MM.1S (cell line): ENCODE measurements around the gene TIMM13.
"Not testable (repeated sequence)": the region's sequence is repeated elsewhere in the genome, so short reads cannot be mapped to it uniquely, and the experiment has no call there.

Experiments used
- DNase-seq: peaks from one replicate; pipeline ENCODE4 v3.0.0-alpha.2; 2015
- H2AFZ ChIP-seq: fragments of 300-600 bp; sonication (generic); 2 replicates; pipeline ENCODE4 v1.6.0; 2016; ENCODE audit warnings: antibody characterized with exemption, low read length
- H3F3A ChIP-seq: fragments of 300-600 bp; sonication (generic); 2 replicates; pipeline ENCODE4 v1.6.1; 2016; ENCODE audit warnings: mild to moderate bottlenecking, antibody characterized with exemption, low read length, moderate library complexity, mixed read lengths; ENCODE audit not compliant: insufficient read depth
- H3K27ac ChIP-seq: fragments of 300-600 bp; sonication (generic); 2 replicates; pipeline ENCODE4 v1.5.1; 2016; ENCODE audit warnings: mild to moderate bottlenecking, low read length
- H3K27me3 ChIP-seq: fragments of 300-600 bp; sonication (generic); replicated peaks from 2 replicates; pipeline ENCODE4 v1.6.0; 2016; ENCODE audit warnings: low read length; ENCODE audit not compliant: insufficient read depth
- H3K36me3 ChIP-seq: fragments of 300-600 bp; sonication (generic); replicated peaks from 2 replicates; pipeline ENCODE4 v1.6.1; 2016; ENCODE audit warnings: mild to moderate bottlenecking, low read length, mixed read lengths; ENCODE audit not compliant: insufficient read depth
- H3K4me1 ChIP-seq: fragments of 300-600 bp; sonication (generic); 2 replicates; pipeline ENCODE4 v1.6.1; 2016; ENCODE audit warnings: low read length, mixed read lengths
- H3K4me2 ChIP-seq: fragments of 300-600 bp; sonication (generic); 2 replicates; pipeline ENCODE4 v1.6.0; 2016; ENCODE audit warnings: low read depth, low read length
- H3K4me3 ChIP-seq: fragments of 300-600 bp; sonication (generic); 2 replicates; pipeline ENCODE4 v1.5.1; 2016; ENCODE audit warnings: low read length, mixed read lengths
- H3K79me2 ChIP-seq: fragments of 300-600 bp; sonication (generic); 2 replicates; pipeline ENCODE4 v1.6.1; 2016; ENCODE audit warnings: mixed run types, low read length, mixed read lengths
- H3K9ac ChIP-seq: fragments of 300-600 bp; sonication (generic); 2 replicates; pipeline ENCODE4 v1.6.1; 2016; ENCODE audit warnings: low read length, mixed read lengths
- H3K9me2 ChIP-seq: fragments of 300-600 bp; sonication (generic); replicated peaks from 2 replicates; pipeline ENCODE4 v1.6.1; 2016; ENCODE audit warnings: mild to moderate bottlenecking, low read length, mixed read lengths; ENCODE audit not compliant: insufficient read depth
- H3K9me3 ChIP-seq: fragments of 300-600 bp; sonication (generic); replicated peaks from 2 replicates; pipeline ENCODE4 v1.6.1; 2016; ENCODE audit warnings: mild to moderate bottlenecking, low read length, mixed read lengths; ENCODE audit not compliant: insufficient read depth
- H4K20me1 ChIP-seq: fragments of 300-600 bp; sonication (generic); 2 replicates; pipeline ENCODE4 v1.6.1; 2016; ENCODE audit warnings: mild to moderate bottlenecking, low read length, moderate library complexity, mixed read lengths; ENCODE audit not compliant: insufficient read depth
- EZH2 ChIP-seq: fragments of 300-600 bp; sonication (generic); optimal IDR thresholded peaks from 2 replicates; pipeline ENCODE3; 2017; ENCODE audit warnings: low read depth, mild to moderate bottlenecking, antibody characterized with exemption, low read length, mixed read lengths
- EZH2phosphoT487 ChIP-seq: fragments of 300-600 bp; sonication (generic); IDR thresholded peaks from 2 replicates; pipeline ENCODE4 v1.6.1; 2018; ENCODE audit warnings: antibody characterized with exemption, low read length
- TF ChIP-seq, protein P1 (sequence below): fragments of 300-600 bp; sonication (generic); IDR thresholded peaks from 2 replicates; pipeline ENCODE4 v1.5.1; 2016; ENCODE audit warnings: antibody characterized with exemption, low read length, mixed read lengths

The TIMM13 gene

DNA sequence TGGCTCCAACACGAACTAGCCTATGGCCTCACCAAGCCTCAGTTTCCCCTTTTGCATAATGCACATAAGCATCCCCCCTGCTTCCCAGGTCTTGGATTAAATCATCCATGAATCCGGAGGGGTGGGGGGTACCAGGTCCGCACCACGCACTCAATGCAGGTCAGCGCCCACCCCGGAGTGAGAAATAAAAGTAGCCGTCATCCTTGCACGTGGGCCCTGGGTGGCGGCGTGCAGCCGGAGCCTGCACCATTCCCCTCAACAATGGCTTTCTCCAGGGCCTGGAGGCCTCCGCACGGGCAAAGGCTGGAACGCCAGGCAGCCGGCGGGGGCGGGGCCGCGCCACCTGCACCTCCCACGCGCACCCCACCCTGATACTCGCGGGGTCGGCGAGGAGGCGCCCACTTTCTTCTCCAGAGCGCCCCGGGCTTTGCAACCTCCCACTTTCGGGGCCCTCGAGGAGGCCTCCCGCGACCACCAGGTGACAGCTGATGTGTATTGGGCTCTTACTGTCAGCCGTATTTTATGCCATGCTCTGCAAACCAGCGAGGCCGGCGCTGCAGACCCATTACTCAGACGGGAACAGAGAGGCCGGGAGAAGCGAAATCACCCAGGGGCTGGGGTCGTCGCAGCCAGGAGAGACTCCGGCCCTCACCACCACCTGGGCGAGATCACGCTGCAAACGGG lies 47.8 kb upstream of the TIMM13 start:
- Histone ChIP-seq H3K9me3 (no peaks in the 10 kb centered on the region), H3K4me3 (peak overlapping the region; percentile 97), H3K9ac (peak overlapping the region; percentile 70)

DNA sequence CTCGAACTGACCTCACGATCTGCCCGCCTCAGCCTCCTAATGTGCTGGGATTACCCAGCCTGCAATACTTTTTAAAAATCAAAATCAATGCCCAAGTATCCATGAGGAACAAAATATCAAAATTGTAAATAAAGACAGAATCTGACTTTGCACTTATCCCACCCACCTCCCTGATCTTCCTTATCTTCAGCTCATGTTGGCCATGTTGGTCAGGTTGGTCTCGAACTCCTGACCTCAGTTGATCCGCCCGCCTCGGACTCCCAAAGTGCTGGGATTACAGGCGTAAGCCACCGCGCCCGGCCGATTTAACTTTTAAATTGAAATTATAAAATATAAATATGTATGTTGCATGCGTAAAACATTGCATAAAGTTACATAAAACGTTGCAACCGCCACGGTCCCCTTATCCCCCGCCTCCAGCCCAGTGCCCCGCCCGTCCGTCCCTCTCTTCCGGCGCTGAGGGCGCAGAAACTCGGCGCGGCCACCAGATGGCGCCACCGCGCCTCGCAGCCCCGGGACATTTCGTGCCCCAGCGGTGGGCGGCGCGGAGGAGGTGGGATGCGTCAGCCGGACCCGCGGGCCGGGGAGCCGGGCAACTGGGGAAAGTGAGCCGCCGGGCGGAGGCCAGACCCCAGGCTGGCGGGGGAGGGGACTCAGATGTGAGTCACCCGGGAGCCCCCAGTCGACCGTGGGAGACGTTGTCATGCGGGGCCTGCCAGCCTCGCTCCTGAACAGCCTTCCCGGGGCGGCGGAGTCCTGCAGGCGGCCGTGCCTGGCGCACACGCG lies 47.0 kb upstream of the TIMM13 start:
- Histone ChIP-seq H3F3A (peaks cover 47% of the 10 kb centered on the region), H3K4me2 (peak overlapping the region; percentile 99), H3K27me3 (no peaks in the 10 kb centered on the region), H3K9me3 (no peaks in the 10 kb centered on the region), H3K4me1 (peaks cover 14% of the 10 kb centered on the region), H4K20me1 (peaks cover 17% of the 10 kb centered on the region), H3K9ac (peak overlapping the region; percentile 70), H3K4me3 (peak overlapping the region; percentile 97), H3K36me3 (0 out of 2 replicates have a peak, but pooled peaks cover 2% of the 10 kb centered on the region), H3K9me2 (no peaks in the 10 kb centered on the region), H3K27ac (peak overlapping the region; percentile 83), H2AFZ (peak overlapping the region; percentile 72), H3K79me2 (peaks cover 42% of the 10 kb centered on the region)
- no peak for TF ChIP-seq EZH2
- TF ChIP-seq, protein P1, sequence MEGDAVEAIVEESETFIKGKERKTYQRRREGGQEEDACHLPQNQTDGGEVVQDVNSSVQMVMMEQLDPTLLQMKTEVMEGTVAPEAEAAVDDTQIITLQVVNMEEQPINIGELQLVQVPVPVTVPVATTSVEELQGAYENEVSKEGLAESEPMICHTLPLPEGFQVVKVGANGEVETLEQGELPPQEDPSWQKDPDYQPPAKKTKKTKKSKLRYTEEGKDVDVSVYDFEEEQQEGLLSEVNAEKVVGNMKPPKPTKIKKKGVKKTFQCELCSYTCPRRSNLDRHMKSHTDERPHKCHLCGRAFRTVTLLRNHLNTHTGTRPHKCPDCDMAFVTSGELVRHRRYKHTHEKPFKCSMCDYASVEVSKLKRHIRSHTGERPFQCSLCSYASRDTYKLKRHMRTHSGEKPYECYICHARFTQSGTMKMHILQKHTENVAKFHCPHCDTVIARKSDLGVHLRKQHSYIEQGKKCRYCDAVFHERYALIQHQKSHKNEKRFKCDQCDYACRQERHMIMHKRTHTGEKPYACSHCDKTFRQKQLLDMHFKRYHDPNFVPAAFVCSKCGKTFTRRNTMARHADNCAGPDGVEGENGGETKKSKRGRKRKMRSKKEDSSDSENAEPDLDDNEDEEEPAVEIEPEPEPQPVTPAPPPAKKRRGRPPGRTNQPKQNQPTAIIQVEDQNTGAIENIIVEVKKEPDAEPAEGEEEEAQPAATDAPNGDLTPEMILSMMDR, result peak; percentile 97
- DNase-seq, result peak; percentile 90

More for the DNA sequence above, 47.8 kb upstream of the TIMM13 start:
- Histone ChIP-seq H4K20me1 (peaks cover 17% of the 10 kb centered on the region), H3K27me3 (no peaks in the 10 kb centered on the region), H3K4me1 (peaks cover 14% of the 10 kb centered on the region), H3K4me2 (peak overlapping the region; percentile 99), H3K79me2 (peaks cover 42% of the 10 kb centered on the region), H3K36me3 (0 out of 2 replicates have a peak, but pooled peaks cover 2% of the 10 kb centered on the region), H3K9me2 (no peaks in the 10 kb centered on the region), H3F3A (peaks cover 50% of the 10 kb centered on the region), H3K27ac (peak overlapping the region; percentile 83), H2AFZ (peak overlapping the region; percentile 72)
- TF ChIP-seq EZH2phosphoT487, result no peak
- TF ChIP-seq EZH2, result no peak
- TF ChIP-seq, protein P1, result no peak
- peak; percentile 72 for DNase-seq

DNA sequence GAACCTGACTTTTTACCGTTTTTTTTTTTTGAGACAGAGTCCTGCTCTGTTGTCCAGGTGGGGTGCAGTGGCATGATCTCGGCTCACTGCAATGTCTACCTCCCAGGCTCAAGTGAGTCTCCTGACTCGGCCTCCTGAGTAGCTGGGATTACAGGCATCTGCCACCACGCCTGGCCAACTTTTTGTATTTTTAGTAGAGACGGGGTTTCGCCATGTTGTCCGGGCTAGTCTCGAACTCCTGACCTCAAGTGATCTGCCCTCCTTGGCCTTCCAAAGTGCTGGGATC lies 42.5 kb upstream of the TIMM13 start:
- Histone ChIP-seq H3K9ac (peak overlapping the region; percentile 7; the same call in 1 of the 2 replicates), H2AFZ (peak overlapping the region; percentile 62), H3K4me1 (peaks cover 14% of the 10 kb centered on the region), H3K27ac (peak overlapping the region; percentile 53; the same call in 1 of the 2 replicates), H3K4me2 (peak overlapping the region; percentile 35; the same call in 1 of the 2 replicates)
- H3K9me2 ChIP-seq, H4K20me1 ChIP-seq, H3K36me3 ChIP-seq, H3K79me2 ChIP-seq, H3K27me3 ChIP-seq, H3K9me3 ChIP-seq, DNase-seq, H3K4me3 ChIP-seq, H3F3A ChIP-seq: not testable (repeated sequence)
